NCI-H1930 (cell line): Measurements from ENCODE around the gene ZNF579.
"Not testable (repeated sequence)": the region's sequence is repeated elsewhere in the genome, so short reads cannot be mapped to it uniquely, and the experiment has no call there.

Experiments used
- DNase-seq, 2 experiments: peaks; one replicate each; lab custom pipeline; 2025; lab: John Stamatoyannopoulos, UW

Gene ZNF579

GRCh38 chr19:55539090-55539984, 41.3 kb downstream of the ZNF579 start:
- DNase-seq = no peak

- no peak for DNase-seq
These were observed 42.5 kb downstream of the ZNF579 start for GRCh38 chr19:55538132-55538531.

GRCh38 chr19:55537741-55538111, 42.9 kb downstream of the ZNF579 start:
- no peak for DNase-seq

- DNase-seq = peak in 1 of 2 experiments; percentile 14
These were observed 43.5 kb downstream of the ZNF579 start, which contains the start of gene SBK2 for GRCh38 chr19:55536951-55537740. TSS of gene SBK2 (minus strand) at chr19:55537133. CDS start at chr19:55536294, 839 bp downstream.

- no peak for DNase-seq
These were observed 44.3 kb downstream of the ZNF579 start for GRCh38 chr19:55536366-55536765.

GRCh38 chr19:55535965-55536350, 44.7 kb downstream of the ZNF579 start:
- DNase-seq = no peak

GRCh38 chr19:55535173-55535964, 45.3 kb downstream of the ZNF579 start:
- no peak for DNase-seq

GRCh38 chr19:55534280-55534679, 46.4 kb downstream of the ZNF579 start:
- DNase-seq = not testable (repeated sequence)

GRCh38 chr19:55530996-55531395, 49.7 kb downstream of the ZNF579 start:
- no peak for DNase-seq

- DNase-seq = no peak
These were observed 50.9 kb downstream of the ZNF579 start for GRCh38 chr19:55529636-55530234.

GRCh38 chr19:55528030-55528803, 52.4 kb downstream of the ZNF579 start:
- DNase-seq = no peak

GRCh38 chr19:55527197-55528029, 53.2 kb downstream of the ZNF579 start:
- DNase-seq = no peak
